HepG2 (cell line): ENCODE data around the gene MLXIPL. TPM values are rescaled to one million over a fixed set of nuclear protein-coding genes. Genes with fewer than 3 reads are reported as not detected.

Source experiments
- AGO2 ChIP-seq: fragments of 200-400 bp; formaldehyde crosslinking; optimal IDR thresholded peaks from 2 replicates; pipeline ENCODE3; 2017; ENCODE audit warnings: mild to moderate bottlenecking, low read depth, low read length, moderate library complexity
- ARID2 ChIP-seq: sonication (generic); formaldehyde crosslinking; IDR thresholded peaks from 2 replicates; pipeline ENCODE4 v1.8.1; 2022; ENCODE audit warnings: mild to moderate bottlenecking, missing genetic modification reagents, borderline replicate concordance
- BRF2 ChIP-seq: sonication (generic); formaldehyde crosslinking; IDR thresholded peaks from 2 replicates; pipeline ENCODE4 v1.8.1; 2022; ENCODE audit warnings: mild to moderate bottlenecking, missing genetic modification reagents
- DBP ChIP-seq: sonication (generic); formaldehyde crosslinking; IDR thresholded peaks from 2 replicates; pipeline ENCODE4 v1.4.0; 2020; ENCODE audit warnings: missing genetic modification reagents; ENCODE audit errors: not compliant biosample characterization
- EZH2 ChIP-seq: conservative IDR thresholded peaks from 2 replicates; pipeline ENCODE4 v1.6.1; 2012; ENCODE audit warnings: mild to moderate bottlenecking, low read depth, low read length, moderate library complexity
- GPBP1L1 ChIP-seq: sonication (generic); formaldehyde crosslinking; IDR thresholded peaks from 2 replicates; pipeline ENCODE4 v1.5.0; 2020; ENCODE audit warnings: mild to moderate bottlenecking, missing genetic modification reagents
- HDAC2 ChIP-seq: sonication (generic); formaldehyde crosslinking; IDR thresholded peaks from 2 replicates; pipeline ENCODE4 v1.4.0; 2020; ENCODE audit warnings: missing genetic modification reagents
- HMG20B ChIP-seq: conservative IDR thresholded peaks from 2 replicates; pipeline ENCODE4 v1.6.1; 2016; ENCODE audit warnings: missing genetic modification reagents, missing compliant biosample characterization
- HMGA1 ChIP-seq: sonication (generic); formaldehyde crosslinking; conservative IDR thresholded peaks from 2 replicates; pipeline ENCODE4 v1.4.0; 2020; ENCODE audit warnings: missing genetic modification reagents
- HOXD1 ChIP-seq: sonication (generic); formaldehyde crosslinking; IDR thresholded peaks from 2 replicates; pipeline ENCODE4 v1.5.0; 2020; ENCODE audit warnings: missing genetic modification reagents
- KAT8 ChIP-seq: IDR thresholded peaks from 2 replicates; pipeline ENCODE4 v1.6.1; 2016; ENCODE audit warnings: missing genetic modification reagents, missing compliant biosample characterization
- KDM6A ChIP-seq: IDR thresholded peaks from 2 replicates; pipeline ENCODE4 v1.6.1; 2016; ENCODE audit warnings: low read depth
- MAF1 ChIP-seq: sonication (generic); formaldehyde crosslinking; IDR thresholded peaks from 2 replicates; pipeline ENCODE4 v1.5.0; 2020; ENCODE audit warnings: missing genetic modification reagents, borderline replicate concordance
- MBD4 ChIP-seq: IDR thresholded peaks from 2 replicates; pipeline ENCODE4 v1.6.1; 2012; ENCODE audit warnings: low read length, inconsistent platforms, borderline replicate concordance
- NFKB2 ChIP-seq: sonication (generic); formaldehyde crosslinking; IDR thresholded peaks from 2 replicates; pipeline ENCODE4 v1.4.0; 2020; ENCODE audit warnings: missing genetic modification reagents, borderline replicate concordance
- NKX3-1 ChIP-seq: sonication (generic); formaldehyde crosslinking; IDR thresholded peaks from 2 replicates; pipeline ENCODE4 v1.5.0; 2020; ENCODE audit warnings: missing genetic modification reagents
- TBX2 ChIP-seq: sonication (generic); formaldehyde crosslinking; IDR thresholded peaks from 2 replicates; pipeline ENCODE4 v1.5.0; 2020; ENCODE audit warnings: missing genetic modification reagents, mild to moderate bottlenecking, borderline replicate concordance
- ZFP1 ChIP-seq: IDR thresholded peaks from 2 replicates; pipeline ENCODE4 v1.6.1; 2016
- ZFP91 ChIP-seq: sonication (generic); formaldehyde crosslinking; IDR thresholded peaks from 2 replicates; pipeline ENCODE4 v1.9.0; 2022; ENCODE audit warnings: missing genetic modification reagents, mild to moderate bottlenecking, borderline replicate concordance
- ZNF496 ChIP-seq: sonication (generic); formaldehyde crosslinking; IDR thresholded peaks from 2 replicates; pipeline ENCODE4 v1.8.1; 2023; ENCODE audit warnings: mild to moderate bottlenecking, moderate library complexity, missing genetic modification reagents; ENCODE audit not compliant: insufficient replicate concordance
- ZNF687 ChIP-seq: sonication (generic); formaldehyde crosslinking; IDR thresholded peaks from 2 replicates; pipeline ENCODE4 v1.5.1; 2020; ENCODE audit warnings: mild to moderate bottlenecking, missing genetic modification reagents, moderate library complexity
- ZNF83 ChIP-seq: sonication (generic); formaldehyde crosslinking; IDR thresholded peaks from 2 replicates; pipeline ENCODE4 v1.4.0; 2020; ENCODE audit warnings: missing genetic modification reagents, mild to moderate bottlenecking, borderline replicate concordance
- polyA plus RNA-seq, 8 experiments: library from polyadenylated mRNA; depleted of rRNA in 3 of 8; stranded (reverse) in 7 of 8; unstranded in 1 of 8; fragments of >200 nt; fragmentation: Illumina TruSeq in 4 of 8; extraction: Trizol in 4 of 8; gene quantifications; 2 replicates each; pipeline versions ENCODE4 v1.2.1 to v1.2.3, GENCODE V29; 2011 to 2016; ENCODE audit warnings: low read depth in 4 of 8, missing spikeins in 1 of 8, mixed read lengths in 1 of 8; ENCODE audit not compliant: insufficient read depth in 1 of 8
- total RNA-seq, 5 experiments: library from RNA; depleted of rRNA; stranded (reverse); fragments of >200 nt; fragmentation: Illumina TruSeq; extraction: Trizol; gene quantifications; 2 replicates each; pipeline ENCODE4 v1.2.3, GENCODE V29; 2016; ENCODE audit warnings: low read depth in 1 of 5

MLXIPL gene
- total and polyA plus RNA-seq, 2 of the 13 experiments (the other 11 are each of a cell fraction or from before 2014, with no cell fraction given) = 51.6 to 60.1 TPM

- TF ChIP-seq KAT8 (CRISPR knock-in tag) = no peak
- TF ChIP-seq ZFP1 = no peak
- TF ChIP-seq EZH2 = no peak
- no peak for TF ChIP-seq ZNF687 (CRISPR knock-in tag)
- no peak for TF ChIP-seq BRF2
- no peak for TF ChIP-seq HDAC2
- TF ChIP-seq GPBP1L1 (CRISPR knock-in tag) = no peak
- TF ChIP-seq NKX3-1 (CRISPR knock-in tag) = no peak
- no peak; the same call in 1 of the 2 replicates for TF ChIP-seq NFKB2
- no peak for TF ChIP-seq MBD4
- no peak for TF ChIP-seq HMG20B
- no peak for TF ChIP-seq HOXD1 (CRISPR knock-in tag)
- no peak for TF ChIP-seq DBP (CRISPR knock-in tag)
- no peak for TF ChIP-seq TBX2
- no peak for TF ChIP-seq ZNF496 (CRISPR knock-in tag)
- no peak for TF ChIP-seq HMGA1
- no peak for TF ChIP-seq ZFP91
- no peak for TF ChIP-seq KDM6A
- TF ChIP-seq MAF1 (CRISPR knock-in tag) = no peak
- no peak for TF ChIP-seq ZNF83 (CRISPR knock-in tag)
- TF ChIP-seq AGO2 = no peak
- no peak for TF ChIP-seq ARID2 (CRISPR knock-in tag)
Observed at GRCh38 chr7:73577627-73578341, 46.5 kb downstream of the MLXIPL start (continued).
